Measurements from ENCODE around the gene ATP1B2.
"Not testable (repeated sequence)": the region's sequence is repeated elsewhere in the genome, so short reads cannot be mapped to it uniquely, and the experiment has no call there.

The ATP1B2 gene

DNA sequence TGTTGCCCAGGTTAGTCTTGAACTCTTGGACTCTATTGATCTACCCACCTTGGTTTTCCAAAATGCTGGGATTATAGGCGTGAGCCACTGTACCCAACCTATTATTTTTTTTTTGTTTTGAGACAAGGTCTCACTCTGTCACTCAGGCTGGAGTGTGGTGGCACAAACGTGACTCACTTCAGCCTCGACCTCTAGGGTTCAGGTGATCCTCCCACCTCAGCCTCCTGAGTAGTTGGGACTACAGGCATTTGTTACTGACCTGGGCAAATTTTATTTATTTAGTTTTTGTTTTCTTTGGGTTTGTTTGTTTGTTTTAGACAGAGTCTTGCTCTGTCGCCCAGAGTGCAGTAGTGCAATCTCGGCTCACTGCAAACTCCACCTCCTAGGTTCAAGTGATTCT, 27.1 kb upstream of the ATP1B2 start:
- WGBS, 2 experiments (ENCODE audit: insufficient coverage in 2 of 2) = 94% methylated on average over 2 to 5 of the region's 5 CpGs
- H3K9me3 ChIP-seq (ENCODE audit: control insufficient read depth, low read length) = no peaks in the 10 kb centered on the region

GRCh38 chr17:7625749-7626148, 25.0 kb upstream of the ATP1B2 start:
- WGBS, 2 experiments (ENCODE audit: insufficient coverage in 2 of 2) = 96 to 98% methylated on average over 16 of the region's 16 CpGs
- not testable (repeated sequence) for H3K36me3 ChIP-seq (ENCODE audit: control insufficient read depth, insufficient read depth, low read length); H3K9me3 ChIP-seq (ENCODE audit: control insufficient read depth, low read length); H3K4me3 ChIP-seq (ENCODE audit: extremely low read depth, insufficient read depth, low read length, poor library complexity, severe bottlenecking); H3K4me1 ChIP-seq (ENCODE audit: control insufficient read depth, insufficient read depth, low read length, poor library complexity, severe bottlenecking); H3K27ac ChIP-seq (ENCODE audit: low read depth, low read length, severe bottlenecking)

More for the DNA sequence above, 27.1 kb upstream of the ATP1B2 start:
- Histone ChIP-seq H3K36me3 (ENCODE audit: control insufficient read depth, insufficient read depth, low read length) (peaks cover 10% of the 10 kb centered on the region), H3K4me3 (ENCODE audit: extremely low read depth, insufficient read depth, low read length, poor library complexity, severe bottlenecking) (no peak overlapping the region), H3K4me1 (ENCODE audit: control insufficient read depth, insufficient read depth, low read length, poor library complexity, severe bottlenecking) (peaks cover 5% of the 10 kb centered on the region), H3K27ac (ENCODE audit: low read depth, low read length, severe bottlenecking) (no peak overlapping the region)

DNA sequence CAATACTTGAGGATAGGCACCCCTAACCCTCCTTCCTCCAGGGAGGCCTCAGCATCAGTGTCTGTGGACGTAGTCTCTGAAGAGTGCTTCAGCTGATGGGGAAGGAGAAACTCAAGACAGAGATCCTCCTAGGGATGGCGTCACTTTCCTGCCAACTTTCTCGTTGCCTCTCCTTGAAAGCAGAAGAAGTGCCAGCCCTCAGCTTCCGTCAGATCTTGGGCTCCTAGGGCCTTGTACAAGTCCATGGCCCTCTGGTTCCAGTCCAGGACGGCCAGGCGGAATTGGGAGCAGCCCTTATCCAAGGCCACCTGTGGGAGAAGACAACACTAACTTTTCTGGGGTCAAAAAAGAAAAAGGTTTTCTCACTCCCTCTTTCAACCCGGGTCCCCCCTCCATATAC, 24.4 kb upstream of the ATP1B2 start:
- H3K4me3 ChIP-seq (ENCODE audit: extremely low read depth, insufficient read depth, low read length, poor library complexity, severe bottlenecking) = peak overlapping the region; percentile 83
- 93 to 100% methylated on average over 5 to 6 of the region's 7 CpGs for WGBS, 2 experiments (ENCODE audit: insufficient coverage in 2 of 2)
- H3K9me3 ChIP-seq (ENCODE audit: control insufficient read depth, low read length) = no peaks in the 10 kb centered on the region
- H3K27ac ChIP-seq (ENCODE audit: low read depth, low read length, severe bottlenecking) = no peak overlapping the region
- H3K36me3 ChIP-seq (ENCODE audit: control insufficient read depth, insufficient read depth, low read length) = peaks cover 10% of the 10 kb centered on the region
- H3K4me1 ChIP-seq (ENCODE audit: control insufficient read depth, insufficient read depth, low read length, poor library complexity, severe bottlenecking) = peaks cover 5% of the 10 kb centered on the region

- Histone ChIP-seq H3K4me3 (ENCODE audit: extremely low read depth, insufficient read depth, low read length, poor library complexity, severe bottlenecking) (peak overlapping the region; percentile 83), H3K36me3 (ENCODE audit: control insufficient read depth, insufficient read depth, low read length) (peaks cover 10% of the 10 kb centered on the region), H3K27ac (ENCODE audit: low read depth, low read length, severe bottlenecking) (peak overlapping the region; percentile 94), H3K4me1 (ENCODE audit: control insufficient read depth, insufficient read depth, low read length, poor library complexity, severe bottlenecking) (peaks cover 5% of the 10 kb centered on the region), H3K9me3 (ENCODE audit: control insufficient read depth, low read length) (no peaks in the 10 kb centered on the region)
- 0 to 16% methylated on average over 1 to 4 of the region's 6 CpGs for WGBS, 2 experiments (ENCODE audit: insufficient coverage in 2 of 2)
Observed at GRCh38 chr17:7626956-7627249, 23.8 kb upstream of the ATP1B2 start.

GRCh38 chr17:7627250-7628121, 23.2 kb upstream of the ATP1B2 start, which contains the start of gene SAT2:
SAT2 (minus strand) TSS chr17:7627821; CDS start chr17:7627635, 186 bp downstream.
- Histone ChIP-seq H3K4me3 (ENCODE audit: extremely low read depth, insufficient read depth, low read length, poor library complexity, severe bottlenecking) (peak within 1 kb of the TSS; percentile 83), H3K9me3 (ENCODE audit: control insufficient read depth, low read length) (no peaks in the 10 kb centered on the region), H3K36me3 (ENCODE audit: control insufficient read depth, insufficient read depth, low read length) (peaks cover 10% of the 10 kb centered on the region), H3K27ac (ENCODE audit: low read depth, low read length, severe bottlenecking) (peak within 1 kb of the TSS; percentile 94), H3K4me1 (ENCODE audit: control insufficient read depth, insufficient read depth, low read length, poor library complexity, severe bottlenecking) (peaks cover 5% of the 10 kb centered on the region)
- WGBS, 2 experiments (ENCODE audit: insufficient coverage in 2 of 2) = 0 to 2% methylated on average over 32 to 45 of the region's 54 CpGs

- peaks cover 10% of the 10 kb centered on the region for H3K4me1 ChIP-seq (ENCODE audit: control insufficient read depth, insufficient read depth, low read length, poor library complexity, severe bottlenecking)
- H3K27ac ChIP-seq (ENCODE audit: low read depth, low read length, severe bottlenecking) = no peak within 1 kb of the TSS
- peaks cover 10% of the 10 kb centered on the region for H3K36me3 ChIP-seq (ENCODE audit: control insufficient read depth, insufficient read depth, low read length)
- 88 to 90% methylated on average over 9 to 10 of the region's 13 CpGs for WGBS, 2 experiments (ENCODE audit: insufficient coverage in 2 of 2)
- no peak within 1 kb of the TSS for H3K4me3 ChIP-seq (ENCODE audit: extremely low read depth, insufficient read depth, low read length, poor library complexity, severe bottlenecking)
- no peaks in the 10 kb centered on the region for H3K9me3 ChIP-seq (ENCODE audit: control insufficient read depth, low read length)
Observed at GRCh38 chr17:7629939-7630571, 20.7 kb upstream of the ATP1B2 start, which contains the start of gene SHBG. SHBG (plus strand) TSS chr17:7630135; CDS start chr17:7630173, 38 bp downstream.

- no peak overlapping the region for H3K4me3 ChIP-seq (ENCODE audit: extremely low read depth, insufficient read depth, low read length, poor library complexity, severe bottlenecking)
- WGBS, 2 experiments (ENCODE audit: insufficient coverage in 2 of 2) = 82 to 86% methylated on average over 9 to 10 of the region's 11 CpGs
- no peak overlapping the region for H3K27ac ChIP-seq (ENCODE audit: low read depth, low read length, severe bottlenecking)
- peaks cover 7% of the 10 kb centered on the region for H3K4me1 ChIP-seq (ENCODE audit: control insufficient read depth, insufficient read depth, low read length, poor library complexity, severe bottlenecking)
- H3K9me3 ChIP-seq (ENCODE audit: control insufficient read depth, low read length) = no peaks in the 10 kb centered on the region
- H3K36me3 ChIP-seq (ENCODE audit: control insufficient read depth, insufficient read depth, low read length) = no peaks in the 10 kb centered on the region
Observed at GRCh38 chr17:7631398-7632380, 19.0 kb upstream of the ATP1B2 start.

- H3K36me3 ChIP-seq (ENCODE audit: control insufficient read depth, insufficient read depth, low read length) = no peaks in the 10 kb centered on the region
- no peak overlapping the region for H3K4me3 ChIP-seq (ENCODE audit: extremely low read depth, insufficient read depth, low read length, poor library complexity, severe bottlenecking)
- 8 to 54% methylated on average over 2 of the region's 6 CpGs for WGBS, 2 experiments (ENCODE audit: insufficient coverage in 2 of 2)
Observed at GRCh38 chr17:7632492-7632894, 18.2 kb upstream of the ATP1B2 start.

DNA sequence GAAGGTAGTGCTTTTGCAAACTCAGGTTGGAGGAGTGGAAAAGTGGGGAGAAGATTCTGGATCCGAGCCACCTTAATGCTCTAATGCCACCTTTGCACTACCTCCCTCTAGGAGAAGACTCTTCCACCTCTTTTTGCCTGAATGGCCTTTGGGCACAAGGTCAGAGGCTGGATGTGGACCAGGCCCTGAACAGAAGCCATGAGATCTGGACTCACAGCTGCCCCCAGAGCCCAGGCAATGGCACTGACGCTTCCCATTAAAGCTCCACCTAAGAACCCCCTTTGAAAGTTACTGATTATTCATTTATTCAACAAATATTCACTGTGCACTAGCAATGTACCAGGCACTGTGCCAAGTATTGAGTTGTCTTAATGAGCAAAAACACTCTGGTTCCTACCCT, 17.6 kb upstream of the ATP1B2 start:
- H3K4me1 ChIP-seq (ENCODE audit: control insufficient read depth, insufficient read depth, low read length, poor library complexity, severe bottlenecking) = peaks cover 4% of the 10 kb centered on the region
- no peaks in the 10 kb centered on the region for H3K36me3 ChIP-seq (ENCODE audit: control insufficient read depth, insufficient read depth, low read length)
- H3K9me3 ChIP-seq (ENCODE audit: control insufficient read depth, low read length) = no peaks in the 10 kb centered on the region
- 83 to 86% methylated on average over 1 of the region's 2 CpGs for WGBS, 2 experiments (ENCODE audit: insufficient coverage in 2 of 2)
- no peak overlapping the region for H3K4me3 ChIP-seq (ENCODE audit: extremely low read depth, insufficient read depth, low read length, poor library complexity, severe bottlenecking)
- no peak overlapping the region for H3K27ac ChIP-seq (ENCODE audit: low read depth, low read length, severe bottlenecking)

More at GRCh38 chr17:7632492-7632894, 18.2 kb upstream of the ATP1B2 start:
- H3K4me1 ChIP-seq (ENCODE audit: control insufficient read depth, insufficient read depth, low read length, poor library complexity, severe bottlenecking) = peaks cover 4% of the 10 kb centered on the region
- H3K27ac ChIP-seq (ENCODE audit: low read depth, low read length, severe bottlenecking) = no peak overlapping the region
- H3K9me3 ChIP-seq (ENCODE audit: control insufficient read depth, low read length) = no peaks in the 10 kb centered on the region

- H3K27ac ChIP-seq (ENCODE audit: low read depth, low read length, severe bottlenecking) = no peak overlapping the region
- peaks cover 4% of the 10 kb centered on the region for H3K4me1 ChIP-seq (ENCODE audit: control insufficient read depth, insufficient read depth, low read length, poor library complexity, severe bottlenecking)
- H3K9me3 ChIP-seq (ENCODE audit: control insufficient read depth, low read length) = no peaks in the 10 kb centered on the region
- H3K36me3 ChIP-seq (ENCODE audit: control insufficient read depth, insufficient read depth, low read length) = no peaks in the 10 kb centered on the region
- 54 to 76% methylated on average over 2 to 3 of the region's 5 CpGs for WGBS, 2 experiments (ENCODE audit: insufficient coverage in 2 of 2)
- H3K4me3 ChIP-seq (ENCODE audit: extremely low read depth, insufficient read depth, low read length, poor library complexity, severe bottlenecking) = no peak overlapping the region
Observed at GRCh38 chr17:7634384-7634783, 16.3 kb upstream of the ATP1B2 start.
